Kidney epithelial cell (primary cell): Measurements from ENCODE around the gene LMAN2. TPM values are rescaled to one million over a fixed set of nuclear protein-coding genes. Genes with fewer than 3 reads are reported as not detected.

Experiments
- DNase-seq: peaks from one replicate; pipeline ENCODE4 v3.0.0-alpha.2; 2010; ENCODE audit warnings: low read depth
- H3K27me3 ChIP-seq: 2 replicates; pipeline ENCODE4 v1.6.0; 2011; ENCODE audit warnings: low read length; ENCODE audit not compliant: control insufficient read depth, insufficient read depth
- H3K36me3 ChIP-seq: 2 replicates; pipeline ENCODE4 v1.5.1; 2011; ENCODE audit warnings: low read length; ENCODE audit not compliant: control insufficient read depth, insufficient read depth
- H3K4me3 ChIP-seq: 2 replicates; pipeline ENCODE4 v1.5.1; 2011; ENCODE audit warnings: low read depth, mild to moderate bottlenecking, control low read depth, low read length
- CTCF ChIP-seq: IDR thresholded peaks from 2 replicates; pipeline ENCODE4 v1.5.1; 2011; ENCODE audit warnings: mild to moderate bottlenecking, moderate library complexity, low read length, control low read depth, inconsistent platforms; ENCODE audit not compliant: insufficient read depth, poor library complexity, severe bottlenecking
- total RNA-seq: library from RNA; depleted of rRNA; stranded (reverse); fragments of >200 nt; gene quantifications from 2 replicates; pipeline ENCODE4 v1.2.3, GENCODE V29; 2015

The LMAN2 gene
- total RNA-seq, 1 donor from 2014 or later, result 308 TPM

- Histone ChIP-seq H3K4me3 (no peak overlapping the region), H3K27me3 (no peaks in the 10 kb centered on the region), H3K36me3 (peaks cover 1% of the 10 kb centered on the region)
- TF ChIP-seq CTCF, result no peak
- no peak for DNase-seq
These were observed 31.4 kb downstream of the LMAN2 start for GRCh38 chr5:177319913-177320588.

- peak; percentile 91 for TF ChIP-seq CTCF
- H3K4me3 ChIP-seq, result no peak overlapping the region
- H3K27me3 ChIP-seq, result no peaks in the 10 kb centered on the region
- H3K36me3 ChIP-seq, result peaks cover 1% of the 10 kb centered on the region
- no peak for DNase-seq
These were observed 33.5 kb downstream of the LMAN2 start for GRCh38 chr5:177317959-177318377.

- TF ChIP-seq CTCF, result no peak
- H3K36me3 ChIP-seq, result peaks cover 1% of the 10 kb centered on the region
- no peaks in the 10 kb centered on the region for H3K27me3 ChIP-seq
- no peak overlapping the region for H3K4me3 ChIP-seq
- DNase-seq, result no peak
These were observed 35.5 kb downstream of the LMAN2 start for GRCh38 chr5:177316005-177316404.

- TF ChIP-seq CTCF, result no peak
- H3K4me3 ChIP-seq, result no peak overlapping the region
- no peaks in the 10 kb centered on the region for H3K27me3 ChIP-seq
- no peak for DNase-seq
- H3K36me3 ChIP-seq, result peaks cover 1% of the 10 kb centered on the region
These were observed 36.1 kb downstream of the LMAN2 start for GRCh38 chr5:177315411-177315810.

- no peaks in the 10 kb centered on the region for H3K27me3 ChIP-seq
- TF ChIP-seq CTCF, result no peak
- H3K4me3 ChIP-seq, result no peak overlapping the region
- DNase-seq, result no peak
- no peaks in the 10 kb centered on the region for H3K36me3 ChIP-seq
These were observed 36.8 kb downstream of the LMAN2 start for GRCh38 chr5:177314376-177315342.
